Activated CD4-positive, alpha-beta T cell treated with anti-CD3 and anti-CD28 coated beads, Interleukin-2, amount 50 U/mL, for 48 hours (primary cell): ENCODE results near the gene INSYN2B.
A peak's percentile ranks its signal among the peaks of the same experiment; 100 is the strongest.

Source experiments
- DNase-seq, 2 experiments: peaks; one replicate each; pipeline ENCODE4 v3.0.0-alpha.2; 2020

The INSYN2B gene

DNA sequence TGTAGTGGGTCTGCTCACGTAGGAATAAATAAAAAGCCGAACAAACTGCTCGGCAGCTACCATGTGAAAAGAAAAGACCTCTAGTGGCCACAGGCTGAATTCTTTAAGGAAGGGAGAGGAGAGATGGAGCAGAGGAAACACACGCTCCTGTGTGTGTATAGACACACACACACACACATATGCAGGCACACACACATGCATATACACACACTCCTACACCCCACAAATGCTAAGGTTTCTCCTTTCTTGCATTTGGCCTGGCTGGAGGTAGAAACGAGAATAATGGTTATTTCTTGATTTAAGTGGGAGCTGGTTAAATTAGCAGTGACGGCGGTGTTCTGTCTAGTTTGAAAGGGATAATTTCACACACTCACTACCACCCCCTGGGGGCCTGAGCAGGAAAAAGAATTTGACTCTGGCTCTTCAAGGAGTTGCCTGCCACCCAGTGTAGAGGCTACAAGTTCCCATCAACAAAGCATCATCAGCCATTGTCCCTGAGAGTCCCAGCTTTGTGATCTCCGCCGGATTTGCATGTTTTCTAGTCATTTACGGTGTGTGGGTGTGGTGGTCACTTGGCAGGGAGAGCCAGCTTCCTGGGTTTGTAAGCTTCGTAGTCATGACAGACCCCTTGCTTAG, at the start of gene INSYN2B:
TSS of gene INSYN2B (minus strand) at position 78 of the 636 bp plus-strand sequence. CDS start 96,597 bp downstream, outside the sequence.
- peak; percentile 29 to 40 for DNase-seq

DNA sequence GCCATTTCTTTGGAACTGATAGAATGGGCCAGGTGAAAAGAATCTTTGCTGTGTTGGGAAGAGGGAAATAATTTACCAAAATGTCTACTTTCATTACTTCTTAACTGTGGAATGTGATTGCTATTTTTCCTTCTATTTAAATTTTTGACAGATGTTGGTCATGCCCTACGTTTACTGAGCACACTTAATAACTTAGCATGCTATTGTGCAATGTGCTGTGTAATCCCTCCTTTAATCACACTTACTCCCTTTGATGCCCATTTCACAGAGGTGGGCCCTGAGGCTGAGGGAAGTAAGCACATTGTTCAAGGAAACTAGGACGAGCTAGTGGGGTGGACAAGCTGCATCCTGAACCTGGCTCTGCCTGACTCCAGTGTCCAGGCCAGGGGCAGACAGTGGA, 47.8 kb upstream of the INSYN2B start:
- DNase-seq = no peak

DNA sequence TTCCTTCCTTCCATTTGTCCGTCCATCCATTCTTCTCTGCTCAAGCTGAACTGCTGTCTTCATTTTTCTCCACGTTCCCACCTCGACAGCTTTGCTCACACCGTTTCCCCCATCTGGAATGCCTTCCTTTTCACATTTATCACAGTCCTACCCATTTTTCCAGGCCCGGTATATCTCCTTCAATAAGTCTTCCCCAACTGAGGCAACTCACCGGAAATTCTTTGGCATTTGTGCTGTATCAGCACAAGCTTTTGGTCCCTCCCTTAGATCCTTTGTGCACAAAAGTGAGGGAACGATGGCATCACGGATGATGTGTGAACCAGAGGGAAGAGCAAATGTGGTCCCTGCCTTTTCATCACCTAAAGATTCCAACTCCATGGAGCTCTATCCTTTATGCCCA, 45.6 kb upstream of the INSYN2B start:
- no peak for DNase-seq

DNA sequence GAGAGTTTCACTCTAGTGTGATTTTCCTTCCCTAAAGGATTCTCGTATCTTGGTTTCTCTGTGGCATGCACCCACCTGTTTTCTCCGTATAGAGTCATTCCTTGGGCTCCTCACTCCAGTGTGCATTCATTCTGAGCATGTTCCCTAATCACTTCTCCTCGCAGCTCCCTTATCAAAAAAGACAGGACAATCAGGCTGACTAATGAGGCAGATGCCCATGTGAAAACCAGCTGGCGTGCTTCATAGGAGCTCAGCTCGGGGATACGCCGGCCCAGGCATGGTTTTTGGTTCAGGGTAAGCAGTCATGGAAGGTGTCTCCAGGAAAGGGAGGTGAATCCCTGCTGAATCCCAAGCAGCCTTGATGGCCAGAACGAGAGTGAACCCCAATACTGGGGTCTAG, 41.2 kb upstream of the INSYN2B start:
- DNase-seq = no peak

DNA sequence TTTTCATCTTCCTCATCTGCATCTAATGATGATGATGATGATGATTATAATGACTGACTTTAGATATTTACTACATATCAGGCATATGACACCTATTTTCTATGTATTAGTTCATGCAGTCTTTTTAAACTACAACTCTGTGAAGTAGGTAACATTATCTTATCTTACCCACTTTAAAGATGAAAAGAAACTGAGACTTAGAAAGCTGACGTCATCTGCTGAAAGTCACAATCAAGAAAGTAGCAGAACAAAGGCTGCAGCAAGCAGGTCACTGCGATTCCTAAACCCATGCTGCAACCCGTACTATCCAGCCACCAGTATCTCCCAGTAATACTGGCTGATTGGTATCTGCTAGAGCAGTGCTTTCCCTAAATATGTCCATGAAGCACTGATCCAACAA, 40.1 kb upstream of the INSYN2B start:
- DNase-seq = no peak

DNA sequence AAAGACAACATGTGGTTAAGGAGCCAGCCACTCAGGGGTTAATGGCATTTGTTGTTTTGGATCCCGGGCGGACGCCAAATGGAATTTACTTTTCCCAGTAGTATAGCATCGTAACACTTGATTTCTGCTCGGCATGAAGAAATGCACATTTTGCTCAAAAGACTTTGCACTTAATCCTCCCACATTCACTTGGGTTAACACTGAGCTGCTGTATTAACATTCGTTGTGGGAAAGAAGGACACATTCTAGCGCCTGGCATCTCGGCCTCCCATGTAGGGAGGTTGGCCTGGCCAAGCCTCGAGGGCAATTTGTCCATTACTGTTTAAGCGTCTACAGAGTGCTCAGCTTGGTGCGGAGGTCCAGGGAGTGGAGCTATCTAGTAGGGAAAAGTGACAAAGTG, 32.3 kb upstream of the INSYN2B start:
- no peak for DNase-seq

DNA sequence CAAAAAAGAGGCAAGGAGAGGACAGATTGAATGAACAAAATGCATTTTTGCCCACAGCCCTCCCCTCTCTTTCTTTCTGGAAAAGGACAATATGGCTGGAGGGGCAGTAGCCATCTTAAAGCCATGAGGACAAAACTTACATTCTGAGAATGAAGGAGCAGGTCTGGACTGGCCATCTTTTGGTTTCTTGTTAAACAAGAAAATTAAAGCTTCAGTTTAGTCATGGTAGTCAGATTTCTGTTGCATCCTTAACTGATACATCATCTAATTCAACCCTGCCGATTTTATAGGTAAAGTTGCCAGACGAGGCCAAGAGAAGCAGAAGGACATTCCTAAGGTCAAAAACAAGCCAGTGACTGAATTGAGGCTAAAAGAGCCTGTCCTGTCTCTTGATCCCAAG, 31.5 kb upstream of the INSYN2B start:
- DNase-seq = no peak

DNA sequence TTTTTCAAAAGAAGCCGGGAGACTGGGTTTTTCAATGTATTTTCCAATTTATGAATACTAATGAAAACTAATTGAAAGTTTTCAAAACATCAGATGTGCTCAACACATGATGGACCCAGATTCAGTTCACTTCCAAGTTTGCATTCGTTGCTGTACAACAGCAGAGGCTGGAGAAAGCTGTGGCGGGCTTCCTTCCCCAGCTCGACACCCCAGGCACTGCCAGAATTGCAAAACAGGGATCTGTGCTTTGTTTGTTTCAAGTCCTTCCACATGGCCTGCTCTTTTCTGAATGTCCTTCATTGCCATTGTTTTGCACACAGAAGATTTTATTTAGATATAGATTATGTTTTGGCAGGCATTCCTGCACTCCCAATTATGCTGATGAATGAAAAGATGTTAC, 30.3 kb upstream of the INSYN2B start:
- no peak for DNase-seq

DNA sequence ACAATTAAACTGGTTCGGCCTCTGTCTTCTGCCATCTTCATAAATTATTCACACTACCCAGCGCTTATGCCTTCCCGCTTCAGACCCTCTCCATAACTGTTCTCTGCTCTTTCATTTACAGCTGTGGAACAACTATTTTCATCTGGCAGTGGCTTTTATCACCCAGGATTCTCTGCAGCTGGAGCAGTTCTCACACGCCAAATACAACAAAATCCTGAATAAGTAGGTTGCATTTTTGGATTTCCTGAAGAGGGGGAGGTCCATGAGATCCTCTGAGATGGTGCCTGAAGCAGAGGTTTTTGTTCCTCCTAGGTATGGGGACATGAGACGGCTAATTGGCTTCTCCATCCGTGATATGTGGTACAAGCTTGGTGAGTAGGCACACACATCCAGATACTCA, 28.1 kb upstream of the INSYN2B start:
- no peak for DNase-seq

DNA sequence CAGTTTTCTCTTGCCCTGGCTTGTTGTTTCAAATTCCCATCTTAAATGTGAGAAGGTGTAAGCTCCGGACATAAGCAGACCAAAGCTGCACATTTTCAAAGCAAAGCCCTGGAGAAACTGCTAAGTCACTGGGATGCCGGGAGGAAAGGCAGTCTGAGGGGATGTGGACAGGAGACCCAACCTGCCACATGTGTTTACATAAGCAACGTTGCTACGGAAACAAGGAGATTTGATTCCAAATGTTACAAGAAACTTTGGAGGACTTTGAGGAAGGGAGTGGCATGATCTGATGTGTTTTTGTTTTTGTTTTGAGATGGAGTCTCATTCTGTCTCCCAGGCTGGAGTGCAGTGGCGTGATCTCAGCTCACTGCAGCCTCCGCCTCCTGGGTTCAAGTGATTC, 25.7 kb upstream of the INSYN2B start:
- DNase-seq = no peak

DNA sequence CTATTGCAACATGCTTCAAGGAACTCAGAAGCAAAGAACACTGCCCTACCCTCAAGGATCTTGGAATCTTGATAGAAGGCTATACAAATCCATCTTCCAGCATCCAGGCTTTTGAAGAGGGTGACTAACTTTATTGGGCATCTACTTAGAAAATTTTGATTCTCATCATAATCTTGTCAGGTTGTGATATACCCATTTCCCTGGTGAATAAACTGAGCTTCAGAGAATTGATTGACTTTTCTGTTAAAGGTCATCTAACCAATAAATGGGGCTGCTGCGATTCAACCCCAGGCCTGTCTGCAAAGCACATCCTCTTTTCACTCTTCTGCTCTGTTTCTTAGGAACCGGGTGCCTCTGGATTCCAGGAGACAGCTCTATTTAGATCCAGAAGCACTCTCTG, 19.9 kb upstream of the INSYN2B start:
- no peak for DNase-seq

DNA sequence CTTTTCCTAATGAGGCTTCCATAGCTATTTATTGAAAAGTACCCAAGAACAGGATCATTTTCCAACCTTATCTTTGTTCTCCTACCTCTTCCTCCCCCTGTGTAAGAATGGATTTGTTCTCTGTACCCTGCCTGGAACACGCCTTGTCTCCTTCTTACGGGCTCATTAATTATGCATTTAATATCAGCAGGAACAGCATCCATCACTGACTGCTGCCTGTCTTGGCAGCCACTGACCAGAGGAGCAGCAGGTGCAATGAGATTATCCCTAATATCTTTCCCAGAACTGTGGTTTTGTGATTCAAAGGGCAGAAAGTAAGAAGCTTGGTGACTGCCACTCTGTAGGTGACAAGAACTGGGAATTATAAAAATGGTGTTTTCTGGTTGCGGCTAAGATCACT, 19.3 kb upstream of the INSYN2B start:
- no peak for DNase-seq

DNA sequence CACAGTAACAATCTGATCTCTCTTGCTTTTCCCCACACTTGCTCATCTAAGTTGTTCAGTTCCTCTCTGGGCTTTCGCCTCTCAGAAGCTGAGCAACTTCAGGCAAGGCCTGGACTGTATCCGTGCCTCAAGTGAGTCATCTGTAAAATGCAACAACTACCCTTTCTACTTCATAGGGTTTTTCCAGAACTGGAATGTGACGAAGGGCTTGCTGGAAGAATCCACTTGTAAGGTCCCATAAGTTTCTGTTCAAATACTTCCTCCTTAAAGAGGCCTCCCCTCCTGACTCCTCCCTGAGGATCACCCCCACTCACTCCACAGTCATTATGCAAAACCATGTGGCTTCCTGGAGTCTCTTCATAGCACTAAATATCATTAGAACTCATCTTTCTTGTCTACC, 17.5 kb upstream of the INSYN2B start:
- no peak for DNase-seq

DNA sequence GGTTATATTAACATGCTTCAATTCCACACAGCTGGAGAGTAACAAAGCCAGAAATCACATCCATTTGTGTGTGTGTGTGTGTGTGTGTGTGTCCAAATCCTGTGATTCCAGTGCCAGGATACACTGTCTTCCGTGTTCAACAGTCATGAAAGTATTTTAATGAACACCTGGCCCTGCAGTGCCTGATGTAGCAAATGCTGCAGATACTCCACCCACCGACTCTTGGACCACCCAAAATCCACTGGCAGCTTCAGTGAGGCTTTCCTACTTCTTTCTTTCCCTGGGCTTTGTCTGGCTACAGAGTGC, 13.1 kb upstream of the INSYN2B start:
- no peak for DNase-seq

DNA sequence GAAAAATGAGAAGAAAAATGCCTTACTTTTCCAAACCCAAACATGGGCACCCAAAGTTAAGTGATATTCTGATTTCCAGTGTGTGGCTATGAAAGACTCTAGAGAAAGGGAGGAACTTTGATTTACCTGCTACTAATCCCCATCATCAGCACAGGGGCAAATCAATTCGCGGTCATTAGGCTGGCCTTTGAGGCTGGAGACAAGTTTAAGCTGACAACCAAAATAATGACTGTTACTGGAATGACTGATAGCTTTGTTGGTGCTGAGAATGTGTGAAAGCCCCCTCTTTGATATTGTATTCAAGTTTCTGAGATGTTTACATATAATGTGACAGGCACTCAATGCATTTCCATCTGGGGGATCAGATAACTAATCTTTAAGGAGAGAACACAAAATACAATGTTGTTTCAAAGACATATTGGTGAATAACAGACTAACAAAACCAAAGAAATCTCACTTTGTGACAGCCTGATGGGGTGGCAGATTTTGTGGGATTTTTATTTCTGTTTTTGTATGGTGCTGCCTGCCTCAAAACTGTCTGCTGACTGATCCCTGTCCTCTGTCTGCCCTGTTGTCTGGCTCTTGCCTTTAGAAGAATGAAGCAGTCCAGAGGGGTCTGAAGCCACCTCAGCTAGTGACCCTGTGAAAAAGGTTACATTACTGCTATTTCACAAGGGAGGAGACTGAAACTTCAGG, 12.6 kb upstream of the INSYN2B start:
- no peak for DNase-seq

DNA sequence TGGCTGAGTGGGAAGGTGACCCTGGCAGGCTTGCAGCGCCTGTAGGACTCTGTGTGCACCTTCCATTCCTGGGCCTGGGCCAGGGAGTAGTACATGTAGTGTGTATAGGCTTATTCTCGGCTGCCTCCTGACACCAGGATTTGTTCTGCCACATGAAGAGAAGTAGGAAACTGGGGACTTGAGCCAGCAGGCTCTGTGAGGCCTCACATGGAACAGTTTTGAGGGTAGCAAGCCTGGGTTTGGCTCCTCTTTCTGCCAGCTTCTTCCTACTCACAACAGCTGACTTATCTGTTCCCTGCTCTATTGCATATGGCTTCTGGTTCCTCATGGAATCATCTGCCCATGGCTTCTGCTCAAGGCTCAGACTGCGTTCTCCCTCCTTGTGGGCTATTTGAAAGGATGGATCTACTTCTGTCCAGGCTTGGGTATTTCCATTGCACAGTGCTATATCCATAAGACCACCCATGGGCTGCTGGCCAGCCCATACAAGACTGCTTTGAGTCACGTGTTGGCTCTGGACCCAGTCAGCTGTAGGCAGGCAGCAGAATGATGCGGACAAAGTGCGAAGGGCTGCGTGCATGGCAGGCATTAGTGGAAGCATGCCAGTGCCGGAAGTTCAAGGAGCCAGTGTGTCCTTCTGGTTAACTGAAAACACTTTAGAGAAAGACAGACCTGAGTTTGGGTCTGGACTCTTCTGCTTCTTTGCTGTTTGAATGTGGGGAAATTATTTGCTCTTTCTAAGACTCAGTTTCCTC, 11.0 kb upstream of the INSYN2B start:
- DNase-seq = no peak

DNA sequence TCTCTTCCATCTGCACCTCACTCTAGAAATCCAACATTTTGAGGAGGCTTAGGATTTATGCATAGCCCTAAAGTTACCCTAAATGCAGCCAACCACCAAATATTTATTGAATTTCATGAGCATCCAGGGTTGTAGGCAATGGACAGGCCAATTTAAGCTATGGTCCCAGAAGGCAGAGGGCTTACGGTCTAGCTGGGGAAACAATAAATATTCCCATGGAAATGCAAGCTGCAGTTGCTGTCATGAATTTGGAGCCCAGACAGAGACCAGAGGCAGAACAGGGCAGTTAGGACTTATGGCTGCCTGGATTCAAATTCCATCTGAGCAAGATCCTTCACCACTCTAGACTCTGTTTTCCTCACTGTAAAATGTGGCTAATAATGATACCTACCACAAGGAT, 9.1 kb upstream of the INSYN2B start:
- DNase-seq = no peak

DNA sequence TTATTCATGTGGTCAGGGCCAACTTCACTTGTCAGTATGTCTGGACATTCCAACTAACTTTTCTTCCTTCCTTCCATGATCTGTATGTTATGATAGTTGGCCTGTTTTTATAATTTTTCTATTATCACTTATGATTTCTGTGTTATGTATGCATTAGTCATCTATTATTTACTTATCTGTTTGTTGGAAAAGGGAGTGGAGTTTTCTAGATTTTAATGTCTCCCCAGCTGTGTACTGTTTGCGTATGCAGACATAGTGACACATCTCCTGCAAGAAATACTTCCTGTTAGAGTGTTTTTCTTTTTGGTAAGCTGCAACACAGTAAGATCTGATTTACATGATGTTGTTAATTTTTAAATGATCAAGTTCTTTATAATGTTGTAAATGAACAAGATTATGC, 8.7 kb upstream of the INSYN2B start:
- no peak for DNase-seq

DNA sequence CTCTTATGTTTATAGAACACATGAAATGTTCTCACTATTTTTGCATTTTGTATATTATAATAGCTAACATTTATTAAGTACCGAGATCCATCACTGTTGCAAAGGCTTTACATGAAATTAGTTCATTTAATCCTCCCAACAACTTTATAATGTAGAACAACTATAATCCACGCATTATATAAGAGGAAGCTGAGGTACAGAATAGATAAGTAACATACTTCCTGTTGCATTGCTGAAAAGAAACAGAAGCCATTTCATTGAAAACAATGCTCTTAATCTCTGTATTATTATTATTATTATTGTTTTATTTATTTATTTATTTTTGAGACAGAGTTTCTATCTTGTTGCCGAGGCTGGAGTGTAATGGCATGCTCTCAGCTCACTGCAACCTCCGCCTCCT, 7.9 kb upstream of the INSYN2B start:
- no peak for DNase-seq

DNA sequence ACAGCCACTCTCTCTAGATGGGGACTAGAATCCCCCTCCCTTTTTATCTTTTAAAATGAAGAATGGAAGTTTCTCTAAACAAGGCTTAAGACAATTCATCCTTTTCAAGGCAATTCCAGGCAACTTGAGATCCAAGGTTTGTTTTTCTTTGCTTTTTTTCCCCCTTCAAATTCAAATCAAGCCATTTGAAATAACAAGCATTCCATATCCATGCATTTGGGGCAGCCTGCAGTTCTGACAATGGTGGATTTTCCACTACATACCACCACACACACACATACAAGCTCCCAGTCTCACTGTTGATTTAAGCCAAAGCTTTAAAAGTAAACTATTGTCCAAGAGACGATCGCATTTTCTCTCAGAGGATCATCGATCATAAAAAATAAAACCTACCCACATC, 424 bp downstream of the INSYN2B start:
- DNase-seq = no peak

DNA sequence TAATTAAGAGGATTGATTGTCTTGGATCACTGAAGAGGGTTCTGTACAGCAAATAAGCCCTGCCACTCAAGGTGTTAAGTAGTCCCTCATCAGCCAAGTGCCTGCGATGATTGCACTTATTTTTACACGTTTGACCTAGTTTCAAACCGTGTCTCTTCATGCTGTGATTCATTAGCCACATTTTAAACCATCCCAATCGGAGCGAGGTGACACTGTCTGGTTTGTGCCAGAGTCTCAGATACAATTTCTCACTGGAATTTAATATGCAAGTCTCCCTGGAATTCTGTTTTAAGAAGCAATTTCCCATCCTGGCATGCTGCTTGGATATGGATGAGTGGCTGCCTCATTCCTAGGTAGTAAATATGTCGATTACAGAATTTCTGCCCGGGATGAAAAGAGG, 1.6 kb downstream of the INSYN2B start:
- no peak for DNase-seq

DNA sequence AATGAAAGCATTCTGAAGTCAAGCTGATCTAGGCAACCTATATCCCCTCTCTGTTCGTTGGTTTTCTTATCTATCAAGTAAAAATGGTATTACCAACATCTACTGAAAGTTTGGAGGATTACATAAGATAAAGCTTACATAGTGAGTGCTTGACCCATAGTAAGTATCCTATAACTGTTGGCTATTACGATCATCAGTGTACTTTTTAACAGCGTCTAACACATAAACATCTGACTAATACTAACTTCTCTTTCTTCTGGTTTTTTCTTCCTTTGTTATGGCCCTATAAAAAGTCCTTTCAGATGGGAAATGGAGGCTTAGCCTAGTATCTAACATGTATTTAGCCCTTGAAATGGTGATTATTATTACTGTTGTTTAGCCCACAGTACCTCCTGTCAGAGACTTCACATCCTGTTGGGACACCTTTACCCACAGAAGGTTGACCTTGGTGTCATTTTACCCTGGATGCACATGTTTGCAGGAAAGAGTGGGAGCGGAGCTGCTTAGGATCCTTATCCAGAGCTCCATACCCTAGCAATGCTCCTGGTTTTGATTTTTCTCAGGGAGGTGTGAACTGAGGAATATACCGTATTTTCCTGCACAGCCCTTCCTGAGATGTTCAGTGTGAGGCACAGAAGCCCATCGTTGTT, 6.0 kb downstream of the INSYN2B start:
- no peak for DNase-seq

DNA sequence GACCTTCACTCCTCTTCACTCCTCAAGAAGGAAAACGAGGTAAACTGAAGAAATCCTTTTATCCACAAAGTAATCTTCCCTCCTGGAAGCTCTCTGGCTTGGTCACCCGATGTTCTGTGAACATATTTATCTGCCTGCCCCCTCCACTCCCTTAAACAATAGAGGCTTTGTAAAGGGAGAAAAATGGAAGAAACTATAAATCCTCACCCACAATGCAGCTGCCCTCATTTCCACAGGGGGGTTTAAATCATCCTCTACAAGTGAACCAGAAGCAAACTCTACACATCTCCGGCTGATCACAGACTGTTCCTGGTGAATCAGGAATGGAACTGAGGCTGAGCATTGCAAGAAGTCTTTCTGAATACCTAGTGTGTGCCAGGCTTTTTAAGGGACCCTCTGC, 7.2 kb downstream of the INSYN2B start:
- DNase-seq = no peak

DNA sequence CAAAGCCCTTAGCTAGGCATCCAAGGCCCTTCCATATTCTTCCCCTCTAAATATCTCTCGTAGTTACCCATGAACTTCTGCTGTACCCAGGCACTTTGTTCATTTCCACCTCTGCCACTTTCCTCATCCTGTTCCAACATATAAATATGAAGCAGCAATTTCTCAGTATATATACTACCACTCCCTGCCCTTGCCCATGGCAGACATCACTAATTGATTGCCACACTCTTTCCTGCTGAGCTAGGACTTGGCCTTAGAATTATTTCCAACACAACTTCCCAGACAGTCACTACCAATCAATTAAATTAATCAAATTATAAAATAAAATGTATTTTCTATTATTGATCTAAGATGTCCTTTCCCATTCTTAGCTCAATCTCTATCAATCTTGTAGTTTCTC, 8.5 kb downstream of the INSYN2B start:
- DNase-seq = no peak
